ENCODE measurements around the gene ARHGEF40. TPM values are rescaled to one million over a fixed set of nuclear protein-coding genes. Genes with fewer than 3 reads are reported as not detected.

Gene ARHGEF40
- total and polyA plus RNA-seq, 2 donors (not counting 1 experiment from before 2014, with no cell fraction given), result 1.0 to 1.7 TPM

DNA sequence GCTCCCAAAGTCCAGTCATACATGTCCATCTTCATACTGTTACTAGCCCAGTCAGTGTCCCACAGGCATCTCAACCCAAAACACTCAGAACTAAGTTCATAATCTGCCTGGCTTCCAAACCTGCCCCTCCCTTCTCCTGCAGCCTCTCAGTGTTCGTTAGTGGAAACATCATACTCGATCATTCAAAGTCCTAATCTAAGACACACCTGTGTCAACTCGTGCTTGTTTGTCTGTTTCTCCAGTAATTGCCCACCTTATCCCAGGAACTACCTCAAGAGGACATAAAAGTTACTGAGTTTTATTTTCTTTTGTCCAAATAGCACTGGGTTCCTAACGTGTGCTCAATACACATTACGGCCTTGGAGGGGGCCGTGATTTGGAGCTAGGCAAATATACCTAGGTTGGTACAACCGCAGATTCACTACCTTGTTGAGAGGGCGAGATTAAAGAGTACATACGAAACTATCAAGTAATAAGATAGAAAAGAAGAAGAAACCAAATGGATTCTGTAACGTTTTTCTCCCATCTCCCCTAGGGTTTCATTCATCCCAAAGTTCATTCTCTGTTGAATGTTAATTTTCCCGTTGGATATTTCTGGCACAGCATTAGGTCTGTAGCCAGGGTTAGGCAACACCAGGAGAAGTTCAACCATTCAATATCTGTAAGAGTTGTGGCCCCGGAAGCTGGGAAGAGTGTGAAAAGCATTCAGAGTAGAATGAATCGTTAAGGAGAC, 9.3 kb upstream of the ARHGEF40 start:
- H3K9ac ChIP-seq (ENCODE audit: low read length), result no peak overlapping the region
- ChIA-PET CTCF (interaction anchor here (1.1 to 2.0 kb wide), 3 partner anchors 32 to 46 kb away, joined by 4 to 7 read pairs (median 5); no protein-coding TSS in a partner anchor), POLR2A (no interaction called here)
- H3K4me3 Mint-ChIP-seq, result no peak overlapping the region
- no peaks in the 10 kb centered on the region for H3K4me1 Mint-ChIP-seq
- no peaks in the 10 kb centered on the region for H4K20me1 ChIP-seq (ENCODE audit: control insufficient read depth, insufficient read depth, low read length, poor library complexity, severe bottlenecking)
- no peaks in the 10 kb centered on the region for H3K9me3 Mint-ChIP-seq (ENCODE audit: insufficient read depth)
- no peak overlapping the region for H3K27ac ChIP-seq (ENCODE audit: low read length in 2 of 2)
- no peaks in the 10 kb centered on the region for H3K36me3 ChIP-seq (replicated peaks in 1 of 2; ENCODE audit: control extremely low read depth in 1 of 2, control insufficient read depth in 1 of 2, extremely low read depth in 1 of 2, insufficient read depth in 2 of 2, low read length in 1 of 2)
- DNase-seq (no peak), ATAC-seq (ENCODE audit: low read depth) (no peak)
- H3K9me3 ChIP-seq (ENCODE audit: control extremely low read depth in 1 of 3, control insufficient read depth in 2 of 3, insufficient read depth in 1 of 3, low read length in 2 of 3), result no peaks in the 10 kb centered on the region
- H2AFZ ChIP-seq (ENCODE audit: insufficient read depth, low read depth, low read length, poor library complexity, severe bottlenecking), result no peak overlapping the region
- H3K4me3 ChIP-seq (ENCODE audit: control extremely low read depth in 1 of 5, extremely low read depth in 1 of 5, insufficient read depth in 1 of 5, low read depth in 2 of 5, low read length in 4 of 5), result no peak overlapping the region
- TF ChIP-seq, protein P1, sequence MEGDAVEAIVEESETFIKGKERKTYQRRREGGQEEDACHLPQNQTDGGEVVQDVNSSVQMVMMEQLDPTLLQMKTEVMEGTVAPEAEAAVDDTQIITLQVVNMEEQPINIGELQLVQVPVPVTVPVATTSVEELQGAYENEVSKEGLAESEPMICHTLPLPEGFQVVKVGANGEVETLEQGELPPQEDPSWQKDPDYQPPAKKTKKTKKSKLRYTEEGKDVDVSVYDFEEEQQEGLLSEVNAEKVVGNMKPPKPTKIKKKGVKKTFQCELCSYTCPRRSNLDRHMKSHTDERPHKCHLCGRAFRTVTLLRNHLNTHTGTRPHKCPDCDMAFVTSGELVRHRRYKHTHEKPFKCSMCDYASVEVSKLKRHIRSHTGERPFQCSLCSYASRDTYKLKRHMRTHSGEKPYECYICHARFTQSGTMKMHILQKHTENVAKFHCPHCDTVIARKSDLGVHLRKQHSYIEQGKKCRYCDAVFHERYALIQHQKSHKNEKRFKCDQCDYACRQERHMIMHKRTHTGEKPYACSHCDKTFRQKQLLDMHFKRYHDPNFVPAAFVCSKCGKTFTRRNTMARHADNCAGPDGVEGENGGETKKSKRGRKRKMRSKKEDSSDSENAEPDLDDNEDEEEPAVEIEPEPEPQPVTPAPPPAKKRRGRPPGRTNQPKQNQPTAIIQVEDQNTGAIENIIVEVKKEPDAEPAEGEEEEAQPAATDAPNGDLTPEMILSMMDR (IDR thresholded peaks at IDR 0.05), result no peak
- no peak for TF ChIP-seq EZH2 (IDR thresholded peaks at IDR 0.05; ENCODE audit: borderline replicate concordance, insufficient read depth, low read depth, low read length, poor library complexity, severe bottlenecking)
- no peaks in the 10 kb centered on the region for H3K4me1 ChIP-seq (ENCODE audit: control insufficient read depth in 2 of 2, insufficient read depth in 2 of 2, low read length in 2 of 2)
- no peak overlapping the region for H3K4me2 ChIP-seq (replicated peaks; ENCODE audit: low read depth, low read length, poor library complexity, severe bottlenecking)
- peaks cover 41% of the 10 kb centered on the region for H3K27me3 Mint-ChIP-seq
- peaks cover 0 to 12% (median 6%) of the 10 kb centered on the region in 4 experiments for H3K27me3 ChIP-seq (replicated peaks in 1 of 4; ENCODE audit: control extremely low read depth in 1 of 4, control insufficient read depth in 3 of 4, insufficient read depth in 4 of 4, low read length in 3 of 4)
- H3K27ac Mint-ChIP-seq, result no peak overlapping the region
- WGBS (ENCODE audit: insufficient coverage), result 88% methylated on average over 3 of the region's 13 CpGs
- intact Hi-C loops (cut with micrococcal nuclease), result no loop called here
- no peaks in the 10 kb centered on the region for H3K79me2 ChIP-seq (ENCODE audit: control insufficient read depth, insufficient read depth, low read length)

DNA sequence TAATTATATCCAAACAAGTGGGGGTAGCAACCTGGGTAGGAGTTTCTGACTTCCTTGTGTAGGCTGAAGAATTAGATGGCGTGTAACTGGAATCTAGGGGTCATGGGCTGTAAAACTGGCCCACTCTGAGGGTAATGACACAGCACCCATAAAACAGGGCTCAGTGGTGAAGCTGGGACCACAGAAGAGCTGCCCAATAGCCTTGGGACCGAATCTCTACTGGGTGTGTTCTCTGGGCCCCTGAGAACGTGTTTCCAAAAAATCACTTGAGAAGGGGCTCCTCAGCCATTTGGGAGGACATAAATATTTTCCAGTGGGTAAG, 8.8 kb upstream of the ARHGEF40 start:
- WGBS (ENCODE audit: insufficient coverage), result 83% methylated on average over 1 of the region's 3 CpGs
- DNase-seq (no peak), ATAC-seq (ENCODE audit: low read depth) (no peak)
- no peak overlapping the region for H3K9ac ChIP-seq (ENCODE audit: low read length)
- H3K27ac Mint-ChIP-seq, result no peak overlapping the region
- H3K4me1 ChIP-seq (ENCODE audit: control insufficient read depth in 2 of 2, insufficient read depth in 2 of 2, low read length in 2 of 2), result no peaks in the 10 kb centered on the region
- ChIA-PET CTCF (interaction anchor here (0.7 to 2.0 kb wide), 3 partner anchors 31 to 43 kb away, joined by 3 to 7 read pairs (median 5); partner anchors contain the start of gene ZNF219), POLR2A (no interaction called here)
- no peaks in the 10 kb centered on the region for H3K9me3 Mint-ChIP-seq (ENCODE audit: insufficient read depth)
- H4K20me1 ChIP-seq (ENCODE audit: control insufficient read depth, insufficient read depth, low read length, poor library complexity, severe bottlenecking), result no peaks in the 10 kb centered on the region
- H3K4me3 Mint-ChIP-seq, result no peak overlapping the region
- no peaks in the 10 kb centered on the region for H3K4me1 Mint-ChIP-seq
- TF ChIP-seq, protein P1 (IDR thresholded peaks at IDR 0.05), result no peak
- TF ChIP-seq EZH2 (IDR thresholded peaks at IDR 0.05; ENCODE audit: borderline replicate concordance, insufficient read depth, low read depth, low read length, poor library complexity, severe bottlenecking), result no peak
- H3K4me3 ChIP-seq (ENCODE audit: control extremely low read depth in 1 of 5, extremely low read depth in 1 of 5, insufficient read depth in 1 of 5, low read depth in 2 of 5, low read length in 4 of 5), result no peak overlapping the region
- no peak overlapping the region for H3K27ac ChIP-seq (ENCODE audit: low read length in 2 of 2)
- no peaks in the 10 kb centered on the region for H3K79me2 ChIP-seq (ENCODE audit: control insufficient read depth, insufficient read depth, low read length)
- intact Hi-C loops (cut with micrococcal nuclease), result no loop called here
- no peaks in the 10 kb centered on the region for H3K36me3 ChIP-seq (replicated peaks in 1 of 2; ENCODE audit: control extremely low read depth in 1 of 2, control insufficient read depth in 1 of 2, extremely low read depth in 1 of 2, insufficient read depth in 2 of 2, low read length in 1 of 2)
- no peak overlapping the region for H2AFZ ChIP-seq (ENCODE audit: insufficient read depth, low read depth, low read length, poor library complexity, severe bottlenecking)
- H3K27me3 Mint-ChIP-seq, result peaks cover 44% of the 10 kb centered on the region
- H3K27me3 ChIP-seq (replicated peaks in 1 of 4; ENCODE audit: control extremely low read depth in 1 of 4, control insufficient read depth in 3 of 4, insufficient read depth in 4 of 4, low read length in 3 of 4), result peaks cover 0 to 12% (median 6%) of the 10 kb centered on the region in 4 experiments
- H3K9me3 ChIP-seq (ENCODE audit: control extremely low read depth in 1 of 3, control insufficient read depth in 2 of 3, insufficient read depth in 1 of 3, low read length in 2 of 3), result no peaks in the 10 kb centered on the region
- no peak overlapping the region for H3K4me2 ChIP-seq (replicated peaks; ENCODE audit: low read depth, low read length, poor library complexity, severe bottlenecking)

Measured in B cell (primary cell).